ENCODE measurements around the gene RAB11FIP4. TPM values are rescaled to one million over a fixed set of nuclear protein-coding genes. Genes with fewer than 3 reads are reported as not detected.

Gene RAB11FIP4
- total RNA-seq, 1 experiment from 2014 or later: 10.8 TPM

DNA sequence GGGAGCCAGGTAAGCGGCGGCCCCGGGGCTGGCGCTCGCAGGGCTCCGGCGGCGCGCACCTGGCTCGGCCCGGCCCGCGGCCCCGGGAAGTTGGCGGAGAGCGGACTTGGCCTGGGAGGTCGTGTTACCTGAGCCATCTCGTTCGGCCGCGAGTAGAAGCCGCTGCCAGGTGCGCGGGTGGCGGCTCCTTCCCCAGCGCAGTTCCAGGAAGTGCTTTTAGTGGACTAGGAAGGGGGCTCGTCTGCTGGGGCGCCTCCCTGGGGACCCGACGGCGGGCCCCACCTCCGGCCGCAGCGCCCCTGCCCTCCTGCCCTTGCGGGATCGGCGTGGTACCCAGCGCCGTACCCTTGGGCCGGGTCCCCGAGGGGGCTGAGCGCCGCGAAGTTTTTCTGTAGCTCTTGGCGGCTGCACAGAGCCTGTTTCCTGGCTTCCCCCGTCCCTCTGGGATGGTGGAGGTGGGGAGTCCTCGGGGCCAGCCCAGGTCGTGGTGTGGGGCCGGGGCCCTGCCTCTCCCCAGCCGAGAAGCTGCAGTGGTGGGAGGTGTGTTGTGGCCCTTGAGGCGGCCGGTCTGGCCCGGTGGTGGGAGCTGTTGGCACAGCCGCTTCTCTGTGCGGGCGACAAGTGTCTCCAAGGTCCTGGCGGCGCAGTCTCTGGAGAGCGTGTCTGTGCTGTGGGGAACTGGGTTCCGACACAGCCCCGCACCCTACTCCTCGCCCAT is 96.9 kb downstream of the RAB11FIP4 start:
- H3K27me3 ChIP-seq (ENCODE audit: control insufficient read depth, insufficient read depth, low read length): peaks cover 2% of the 10 kb centered on the region; the same call in 1 of the 2 replicates
- TF ChIP-seq, protein P1, sequence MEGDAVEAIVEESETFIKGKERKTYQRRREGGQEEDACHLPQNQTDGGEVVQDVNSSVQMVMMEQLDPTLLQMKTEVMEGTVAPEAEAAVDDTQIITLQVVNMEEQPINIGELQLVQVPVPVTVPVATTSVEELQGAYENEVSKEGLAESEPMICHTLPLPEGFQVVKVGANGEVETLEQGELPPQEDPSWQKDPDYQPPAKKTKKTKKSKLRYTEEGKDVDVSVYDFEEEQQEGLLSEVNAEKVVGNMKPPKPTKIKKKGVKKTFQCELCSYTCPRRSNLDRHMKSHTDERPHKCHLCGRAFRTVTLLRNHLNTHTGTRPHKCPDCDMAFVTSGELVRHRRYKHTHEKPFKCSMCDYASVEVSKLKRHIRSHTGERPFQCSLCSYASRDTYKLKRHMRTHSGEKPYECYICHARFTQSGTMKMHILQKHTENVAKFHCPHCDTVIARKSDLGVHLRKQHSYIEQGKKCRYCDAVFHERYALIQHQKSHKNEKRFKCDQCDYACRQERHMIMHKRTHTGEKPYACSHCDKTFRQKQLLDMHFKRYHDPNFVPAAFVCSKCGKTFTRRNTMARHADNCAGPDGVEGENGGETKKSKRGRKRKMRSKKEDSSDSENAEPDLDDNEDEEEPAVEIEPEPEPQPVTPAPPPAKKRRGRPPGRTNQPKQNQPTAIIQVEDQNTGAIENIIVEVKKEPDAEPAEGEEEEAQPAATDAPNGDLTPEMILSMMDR (IDR thresholded peaks at IDR 0.05): no peak
- TF ChIP-seq, protein P2, sequence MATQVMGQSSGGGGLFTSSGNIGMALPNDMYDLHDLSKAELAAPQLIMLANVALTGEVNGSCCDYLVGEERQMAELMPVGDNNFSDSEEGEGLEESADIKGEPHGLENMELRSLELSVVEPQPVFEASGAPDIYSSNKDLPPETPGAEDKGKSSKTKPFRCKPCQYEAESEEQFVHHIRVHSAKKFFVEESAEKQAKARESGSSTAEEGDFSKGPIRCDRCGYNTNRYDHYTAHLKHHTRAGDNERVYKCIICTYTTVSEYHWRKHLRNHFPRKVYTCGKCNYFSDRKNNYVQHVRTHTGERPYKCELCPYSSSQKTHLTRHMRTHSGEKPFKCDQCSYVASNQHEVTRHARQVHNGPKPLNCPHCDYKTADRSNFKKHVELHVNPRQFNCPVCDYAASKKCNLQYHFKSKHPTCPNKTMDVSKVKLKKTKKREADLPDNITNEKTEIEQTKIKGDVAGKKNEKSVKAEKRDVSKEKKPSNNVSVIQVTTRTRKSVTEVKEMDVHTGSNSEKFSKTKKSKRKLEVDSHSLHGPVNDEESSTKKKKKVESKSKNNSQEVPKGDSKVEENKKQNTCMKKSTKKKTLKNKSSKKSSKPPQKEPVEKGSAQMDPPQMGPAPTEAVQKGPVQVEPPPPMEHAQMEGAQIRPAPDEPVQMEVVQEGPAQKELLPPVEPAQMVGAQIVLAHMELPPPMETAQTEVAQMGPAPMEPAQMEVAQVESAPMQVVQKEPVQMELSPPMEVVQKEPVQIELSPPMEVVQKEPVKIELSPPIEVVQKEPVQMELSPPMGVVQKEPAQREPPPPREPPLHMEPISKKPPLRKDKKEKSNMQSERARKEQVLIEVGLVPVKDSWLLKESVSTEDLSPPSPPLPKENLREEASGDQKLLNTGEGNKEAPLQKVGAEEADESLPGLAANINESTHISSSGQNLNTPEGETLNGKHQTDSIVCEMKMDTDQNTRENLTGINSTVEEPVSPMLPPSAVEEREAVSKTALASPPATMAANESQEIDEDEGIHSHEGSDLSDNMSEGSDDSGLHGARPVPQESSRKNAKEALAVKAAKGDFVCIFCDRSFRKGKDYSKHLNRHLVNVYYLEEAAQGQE (IDR thresholded peaks at IDR 0.05; ENCODE audit: insufficient read depth in 1 of 2, low read depth in 2 of 2, low read length in 1 of 2): no peak
- TF ChIP-seq SIN3A (IDR thresholded peaks at IDR 0.05; ENCODE audit: borderline replicate concordance, insufficient read depth, low read depth, low read length): no peak
- TF ChIP-seq POLR2AphosphoS5 (IDR thresholded peaks at IDR 0.05; ENCODE audit: low read depth, low read length): no peak
- no peak for TF ChIP-seq TCF7L2 (IDR thresholded peaks at IDR 0.05; ENCODE audit: low read depth, low read length)
- intact Hi-C loops (cut with micrococcal nuclease; ENCODE audit: unreplicated experiment): no loop called here
- BruUV-seq (replicated peaks): no TSS peak
- H3K4me3 ChIP-seq (ENCODE audit: low read depth in 2 of 2, low read length in 2 of 2): peak overlapping the region; percentile 50 to 52
- H3K27ac ChIP-seq (ENCODE audit: low read length): no peak overlapping the region
- POLR2A ChIA-PET: no interaction called here
- DNase-seq (ENCODE audit: low read depth, low spot score) (no peak), ATAC-seq (peak; percentile 30)
- in situ Hi-C loops (cut with HindIII; ENCODE audit: low pct_unique_long_range_greater_than_20kb, low sequenced_read_pairs): no loop called here
- CTCF ChIA-PET: interaction anchor here (0.5 kb wide), 1 partner anchor 12 kb away, joined by 6 read pairs; no protein-coding TSS in a partner anchor
- no peaks in the 10 kb centered on the region for H3K36me3 ChIP-seq (ENCODE audit: control insufficient read depth, insufficient read depth, low read length)
- no peaks in the 10 kb centered on the region; the same call in 1 of the 2 replicates for H3K4me1 ChIP-seq (ENCODE audit: control insufficient read depth, insufficient read depth, low read length)
- no peaks in the 10 kb centered on the region for H3K9me3 ChIP-seq (ENCODE audit: control insufficient read depth, insufficient read depth, low read depth, low read length)

DNA sequence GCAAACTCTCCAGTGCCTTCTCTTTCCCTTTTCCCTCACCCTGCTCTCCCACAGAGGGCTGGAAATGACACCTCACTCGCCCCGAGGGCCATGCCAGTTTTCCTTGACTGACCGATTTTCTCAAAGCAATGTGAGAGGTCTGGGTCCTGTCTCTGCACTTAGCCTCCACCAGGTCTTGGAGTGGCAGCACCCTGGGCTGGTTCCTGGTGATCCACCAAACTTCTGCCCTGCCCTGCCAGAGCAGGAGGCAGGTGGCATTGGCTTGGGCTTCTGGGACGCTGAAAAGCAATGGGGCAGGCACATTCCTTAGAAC is 97.5 kb downstream of the RAB11FIP4 start:
- no peak for DNase-seq (ENCODE audit: low read depth, low spot score)
- peak; percentile 31 for ATAC-seq

More for the DNA sequence above, 97.5 kb downstream of the RAB11FIP4 start:
- intact Hi-C loops (cut with micrococcal nuclease; ENCODE audit: unreplicated experiment) (no loop called here), in situ Hi-C loops (cut with HindIII; ENCODE audit: low pct_unique_long_range_greater_than_20kb, low sequenced_read_pairs) (no loop called here)
- H3K4me3 ChIP-seq (ENCODE audit: low read depth in 2 of 2, low read length in 2 of 2): peak overlapping the region; percentile 50 to 52
- CTCF ChIA-PET: interaction anchor here (0.5 kb wide), 1 partner anchor 12 kb away, joined by 6 read pairs; no protein-coding TSS in a partner anchor
- H3K9me3 ChIP-seq (ENCODE audit: control insufficient read depth, insufficient read depth, low read depth, low read length): no peaks in the 10 kb centered on the region
- no peaks in the 10 kb centered on the region for H3K36me3 ChIP-seq (ENCODE audit: control insufficient read depth, insufficient read depth, low read length)
- no peaks in the 10 kb centered on the region; the same call in 1 of the 2 replicates for H3K4me1 ChIP-seq (ENCODE audit: control insufficient read depth, insufficient read depth, low read length)
- peaks cover 2% of the 10 kb centered on the region; the same call in 1 of the 2 replicates for H3K27me3 ChIP-seq (ENCODE audit: control insufficient read depth, insufficient read depth, low read length)
- BruUV-seq (replicated peaks): no TSS peak
- TF ChIP-seq POLR2AphosphoS5 (IDR thresholded peaks at IDR 0.05; ENCODE audit: low read depth, low read length) (no peak), TCF7L2 (IDR thresholded peaks at IDR 0.05; ENCODE audit: low read depth, low read length) (no peak), SIN3A (IDR thresholded peaks at IDR 0.05; ENCODE audit: borderline replicate concordance, insufficient read depth, low read depth, low read length) (no peak)
- TF ChIP-seq, protein P1 (IDR thresholded peaks at IDR 0.05): no peak
- TF ChIP-seq, protein P2 (IDR thresholded peaks at IDR 0.05; ENCODE audit: insufficient read depth in 1 of 2, low read depth in 2 of 2, low read length in 1 of 2): no peak
- no peak overlapping the region for H3K27ac ChIP-seq (ENCODE audit: low read length)
- POLR2A ChIA-PET: no interaction called here
